Measurements from ENCODE around the gene IL32.

IL32 gene

DNA sequence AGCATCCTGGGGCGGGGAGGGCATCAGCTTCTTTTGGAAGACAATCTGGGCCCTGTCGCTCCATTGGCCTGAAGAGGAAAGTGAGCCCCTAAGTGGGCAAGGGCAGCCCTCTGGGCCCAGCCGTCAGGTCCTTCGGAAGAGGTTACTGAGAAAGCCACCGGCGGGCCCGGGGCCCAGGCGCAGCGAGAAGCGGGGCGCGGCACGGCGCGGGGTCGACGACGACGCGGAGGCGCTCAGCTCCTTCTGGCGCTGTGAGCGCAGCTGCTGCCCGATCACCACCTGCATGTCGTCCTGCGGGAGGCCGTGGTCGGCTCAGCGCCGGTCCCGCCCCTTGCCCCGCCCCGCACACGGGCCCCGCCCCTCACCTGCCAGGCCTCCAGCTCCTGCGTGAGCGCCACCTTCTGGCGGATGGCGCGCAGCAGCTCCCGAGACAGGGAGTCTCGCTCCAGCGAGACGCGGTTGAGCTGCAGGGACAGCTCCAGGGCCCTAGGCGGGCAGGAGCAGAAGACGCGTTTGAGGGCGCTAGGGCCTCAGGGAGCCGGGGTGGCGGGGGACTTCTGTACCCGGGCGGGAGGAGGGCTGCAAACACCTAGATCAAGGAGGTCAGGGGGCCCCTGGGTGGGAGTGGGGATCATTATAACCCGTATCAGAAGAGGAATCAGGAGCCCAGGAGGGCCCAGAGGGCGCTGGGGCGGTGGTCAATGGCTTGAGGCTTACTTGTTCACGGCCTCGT, 37.3 kb upstream of the IL32 start:
- Histone ChIP-seq H3K27ac (ENCODE audit: low read depth, low read length) (no peak overlapping the region), H3K4me1 (ENCODE audit: control insufficient read depth in 1 of 2, insufficient read depth in 2 of 2, low read length in 2 of 2) (peaks cover 25 to 32% of the 10 kb centered on the region in 2 donors), H3K27me3 (ENCODE audit: control insufficient read depth in 1 of 2, insufficient read depth in 2 of 2, low read length in 2 of 2) (peaks cover 17 to 25% of the 10 kb centered on the region in 2 donors), H3K4me3 (ENCODE audit: low read depth in 1 of 2, low read length in 2 of 2) (no peak overlapping the region), H3K9me3 (ENCODE audit: control insufficient read depth in 1 of 2, low read length in 2 of 2) (no peaks in the 10 kb centered on the region), H3K9ac (ENCODE audit: low read depth in 1 of 2, low read length in 2 of 2) (no peak overlapping the region), H3K36me3 (ENCODE audit: control insufficient read depth in 1 of 2, insufficient read depth in 2 of 2, low read length in 2 of 2) (peaks cover 13 to 20% of the 10 kb centered on the region in 2 donors)

DNA sequence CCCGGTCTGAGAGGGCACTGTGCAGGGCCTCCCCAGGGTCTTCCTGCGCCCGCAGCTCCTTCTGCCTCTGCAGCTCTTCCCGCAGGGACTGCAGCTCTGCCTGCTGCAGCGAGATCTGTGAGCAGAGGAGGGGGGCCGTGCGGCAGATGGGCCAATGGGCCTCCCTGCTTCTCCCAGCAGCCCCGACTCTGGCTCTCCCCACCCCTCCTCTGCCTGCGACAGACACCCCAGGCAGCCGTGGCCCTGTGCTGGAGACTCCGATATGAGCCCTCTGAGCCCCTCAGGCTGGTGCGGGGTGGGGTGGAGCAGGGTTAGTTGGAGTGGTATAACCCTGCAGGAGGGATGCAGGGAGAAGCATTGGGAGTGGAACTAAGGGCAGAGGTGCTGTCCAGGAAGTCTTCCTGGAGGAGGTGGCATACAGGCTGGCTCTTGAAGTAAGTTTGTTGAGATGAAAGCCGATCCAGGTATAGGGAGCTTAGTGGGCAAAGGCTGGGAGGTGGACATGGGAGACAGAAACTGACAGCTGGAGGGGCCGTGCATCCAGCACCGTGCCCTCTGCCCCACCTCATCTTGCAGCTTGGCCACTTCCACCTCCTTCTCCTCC, 36.6 kb upstream of the IL32 start:
- no peak overlapping the region for H3K27ac ChIP-seq (ENCODE audit: low read depth, low read length)
- no peaks in the 10 kb centered on the region for H3K9me3 ChIP-seq (ENCODE audit: control insufficient read depth in 1 of 2, low read length in 2 of 2)
- peaks cover 13 to 20% of the 10 kb centered on the region in 2 donors for H3K36me3 ChIP-seq (ENCODE audit: control insufficient read depth in 1 of 2, insufficient read depth in 2 of 2, low read length in 2 of 2)
- peaks cover 21 to 26% of the 10 kb centered on the region in 2 donors for H3K4me1 ChIP-seq (ENCODE audit: control insufficient read depth in 1 of 2, insufficient read depth in 2 of 2, low read length in 2 of 2)
- no peak overlapping the region for H3K9ac ChIP-seq (ENCODE audit: low read depth in 1 of 2, low read length in 2 of 2)
- peaks cover 17 to 25% of the 10 kb centered on the region in 2 donors for H3K27me3 ChIP-seq (ENCODE audit: control insufficient read depth in 1 of 2, insufficient read depth in 2 of 2, low read length in 2 of 2)
- no peak overlapping the region for H3K4me3 ChIP-seq (ENCODE audit: low read depth in 1 of 2, low read length in 2 of 2)

DNA sequence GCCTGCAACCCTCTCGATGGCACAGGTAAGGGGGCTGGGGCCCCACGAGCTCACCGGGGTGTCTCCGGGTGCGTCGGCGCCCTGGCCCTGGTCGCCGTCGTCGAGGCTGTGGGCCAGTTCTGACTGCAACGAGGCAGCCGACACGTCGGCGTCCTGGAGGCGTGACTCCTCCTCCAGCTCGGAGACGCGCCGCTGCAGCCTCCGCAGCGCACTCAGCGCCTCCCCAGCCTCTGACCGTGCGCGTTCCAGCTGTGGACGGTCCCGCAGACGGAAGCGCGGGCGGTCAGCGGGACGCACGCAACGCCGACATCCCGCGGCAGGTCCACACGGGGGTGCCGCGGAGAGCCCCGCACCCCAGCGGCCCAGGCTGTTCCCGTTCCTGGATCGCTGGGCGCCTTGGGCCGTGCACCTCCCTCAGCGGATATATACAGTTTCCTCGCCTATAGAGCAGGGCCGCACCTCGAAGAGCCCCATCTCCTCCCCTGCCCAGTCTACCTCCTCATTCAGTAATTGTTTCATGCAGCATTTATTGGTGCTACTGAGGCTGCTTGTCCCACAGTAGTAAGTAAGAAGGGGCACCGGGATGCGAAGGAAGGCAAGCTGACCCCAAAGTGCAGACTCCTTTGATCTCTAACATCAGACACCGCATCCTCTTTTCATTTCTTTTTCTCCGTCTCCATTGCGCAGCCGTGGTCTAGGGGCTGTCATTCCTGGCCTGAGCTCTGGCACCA, 35.8 kb upstream of the IL32 start:
- H3K27me3 ChIP-seq (ENCODE audit: control insufficient read depth in 1 of 2, insufficient read depth in 2 of 2, low read length in 2 of 2) = peaks cover 20 to 25% of the 10 kb centered on the region in 2 donors
- no peak overlapping the region for H3K4me3 ChIP-seq (ENCODE audit: low read depth in 1 of 2, low read length in 2 of 2)
- no peaks in the 10 kb centered on the region for H3K9me3 ChIP-seq (ENCODE audit: control insufficient read depth in 1 of 2, low read length in 2 of 2)
- peaks cover 21 to 26% of the 10 kb centered on the region in 2 donors for H3K4me1 ChIP-seq (ENCODE audit: control insufficient read depth in 1 of 2, insufficient read depth in 2 of 2, low read length in 2 of 2)
- H3K36me3 ChIP-seq (ENCODE audit: control insufficient read depth in 1 of 2, insufficient read depth in 2 of 2, low read length in 2 of 2) = peaks cover 13 to 20% of the 10 kb centered on the region in 2 donors
- no peak overlapping the region for H3K27ac ChIP-seq (ENCODE audit: low read depth, low read length)
- H3K9ac ChIP-seq (ENCODE audit: low read depth in 1 of 2, low read length in 2 of 2) = no peak overlapping the region

DNA sequence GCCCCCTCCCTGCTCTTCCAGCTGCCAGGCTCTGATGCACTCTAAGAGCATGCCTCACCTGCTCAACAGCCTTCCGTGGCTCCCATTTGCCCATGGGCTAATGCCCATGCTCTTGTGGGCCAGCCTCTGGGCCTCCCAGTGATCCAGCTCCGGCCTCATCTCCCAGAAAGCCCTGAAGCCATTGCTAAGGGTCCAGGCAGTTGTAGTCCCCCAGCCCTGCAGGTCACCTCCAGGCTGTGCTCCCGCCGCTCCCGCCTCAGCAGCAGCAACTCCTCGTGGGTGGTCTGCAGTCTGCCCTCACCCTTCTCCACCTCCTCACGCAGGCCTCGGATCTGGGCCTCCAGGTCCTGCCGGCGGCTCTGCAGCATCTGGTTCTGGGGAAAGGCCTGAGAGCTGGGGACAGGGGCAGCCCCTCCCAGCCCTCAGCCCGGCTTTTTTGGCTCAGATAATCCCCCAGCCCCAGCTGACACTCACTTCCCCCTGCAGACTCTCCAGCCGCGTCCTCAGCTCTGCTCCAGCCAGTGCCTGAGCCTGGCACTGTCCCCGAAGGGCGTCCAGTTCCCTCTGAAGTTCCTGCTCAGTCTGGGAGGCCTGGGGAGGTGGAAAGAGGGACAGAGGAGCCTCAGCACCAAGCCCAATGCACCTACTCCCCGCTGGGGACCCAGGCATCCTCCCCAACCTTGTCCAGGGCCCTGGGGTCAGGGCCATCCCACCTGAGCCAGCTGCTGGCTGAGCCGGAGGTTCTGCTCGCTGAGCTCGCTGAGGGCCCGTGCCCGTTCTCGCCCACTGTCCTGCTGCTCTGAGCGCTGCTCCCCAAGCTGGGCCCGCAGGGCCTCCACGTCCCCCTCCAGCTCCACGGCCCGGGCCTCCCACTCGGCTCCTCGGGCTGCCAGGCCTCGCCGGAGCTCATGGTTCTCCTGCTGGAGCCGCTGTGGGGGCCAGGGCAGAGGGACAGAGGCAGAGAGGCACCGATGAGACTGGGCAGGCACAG, 34.9 kb upstream of the IL32 start:
- Histone ChIP-seq H3K4me3 (ENCODE audit: low read depth in 1 of 2, low read length in 2 of 2) (no peak overlapping the region), H3K27ac (ENCODE audit: low read depth, low read length) (no peak overlapping the region), H3K27me3 (ENCODE audit: control insufficient read depth in 1 of 2, insufficient read depth in 2 of 2, low read length in 2 of 2) (peaks cover 22 to 26% of the 10 kb centered on the region in 2 donors), H3K36me3 (ENCODE audit: control insufficient read depth in 1 of 2, insufficient read depth in 2 of 2, low read length in 2 of 2) (peaks cover 13 to 19% of the 10 kb centered on the region in 2 donors), H3K9ac (ENCODE audit: low read depth in 1 of 2, low read length in 2 of 2) (no peak overlapping the region), H3K9me3 (ENCODE audit: control insufficient read depth in 1 of 2, low read length in 2 of 2) (no peaks in the 10 kb centered on the region), H3K4me1 (ENCODE audit: control insufficient read depth in 1 of 2, insufficient read depth in 2 of 2, low read length in 2 of 2) (peaks cover 21 to 26% of the 10 kb centered on the region in 2 donors)

DNA sequence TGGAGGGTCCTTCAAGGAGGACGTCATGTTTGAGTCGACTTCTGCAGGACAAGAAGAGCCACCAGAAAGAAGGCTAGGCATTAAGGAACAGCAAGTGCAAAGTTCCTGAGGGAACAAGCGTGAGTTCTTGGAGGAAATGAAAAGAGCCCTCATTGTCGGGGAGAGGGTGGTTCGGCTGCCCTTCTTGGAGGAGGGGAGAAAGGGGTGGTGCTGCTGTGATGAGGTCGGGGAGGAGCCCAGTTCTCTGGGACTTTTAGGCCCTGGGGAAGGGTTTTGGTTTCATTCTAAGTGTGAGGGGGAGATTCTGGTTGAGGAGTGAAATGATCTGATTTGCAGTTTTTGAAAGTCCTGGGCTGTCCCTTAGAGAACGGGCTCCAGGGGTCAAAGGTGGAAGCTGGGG, 32.8 kb upstream of the IL32 start:
- Histone ChIP-seq H3K4me1 (ENCODE audit: control insufficient read depth in 1 of 2, insufficient read depth in 2 of 2, low read length in 2 of 2) (peaks cover 20 to 26% of the 10 kb centered on the region in 2 donors), H3K9me3 (ENCODE audit: control insufficient read depth in 1 of 2, low read length in 2 of 2) (no peaks in the 10 kb centered on the region), H3K4me3 (ENCODE audit: low read depth in 1 of 2, low read length in 2 of 2) (no peak overlapping the region), H3K27me3 (ENCODE audit: control insufficient read depth in 1 of 2, insufficient read depth in 2 of 2, low read length in 2 of 2) (peaks cover 25 to 34% of the 10 kb centered on the region in 2 donors), H3K36me3 (ENCODE audit: control insufficient read depth in 1 of 2, insufficient read depth in 2 of 2, low read length in 2 of 2) (no peaks in the 10 kb centered on the region), H3K9ac (ENCODE audit: low read depth in 1 of 2, low read length in 2 of 2) (no peak overlapping the region), H3K27ac (ENCODE audit: low read depth, low read length) (no peak overlapping the region)

DNA sequence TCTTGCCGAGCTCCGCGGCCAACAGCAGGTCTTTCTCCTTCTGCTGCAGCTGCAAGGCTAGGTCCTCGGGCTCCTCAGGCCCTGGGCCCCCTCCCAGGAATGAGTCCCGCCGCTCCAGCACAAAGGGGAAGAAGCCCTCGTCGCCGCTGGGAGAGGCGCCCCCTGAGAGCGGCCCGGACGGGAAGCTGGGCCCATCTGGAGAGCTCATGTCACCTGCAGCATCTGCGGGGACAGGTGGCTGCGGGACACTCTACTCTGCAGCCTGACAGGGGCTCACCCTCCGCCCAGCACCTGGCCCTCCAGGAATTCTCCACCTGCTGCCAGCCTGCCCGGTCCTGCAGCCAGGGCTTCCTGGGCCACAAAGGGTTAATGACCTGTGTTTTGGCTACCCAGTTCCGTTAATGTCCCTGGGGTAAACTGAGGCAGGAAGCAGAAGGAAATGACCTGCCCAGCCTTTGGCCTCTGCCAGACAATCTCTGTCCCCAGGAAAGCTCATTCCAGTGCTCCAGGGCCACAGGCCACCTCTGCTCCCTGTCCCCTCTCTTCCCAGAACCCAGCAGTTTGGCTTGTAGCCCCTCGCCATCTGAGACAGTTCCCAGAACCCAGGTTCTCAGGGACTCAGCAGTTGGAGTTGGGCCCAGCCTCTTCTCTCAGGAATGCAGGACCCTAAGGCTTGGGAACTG, 30.0 kb upstream of the IL32 start:
- Histone ChIP-seq H3K4me1 (ENCODE audit: control insufficient read depth in 1 of 2, insufficient read depth in 2 of 2, low read length in 2 of 2) (peaks cover 22 to 27% of the 10 kb centered on the region in 2 donors), H3K9ac (ENCODE audit: low read depth in 1 of 2, low read length in 2 of 2) (peak overlapping the region in 1 of 2 donors; percentile 52), H3K4me3 (ENCODE audit: low read depth in 1 of 2, low read length in 2 of 2) (peak overlapping the region; percentile 67 to 74), H3K27ac (ENCODE audit: low read depth, low read length) (no peak overlapping the region), H3K36me3 (ENCODE audit: control insufficient read depth in 1 of 2, insufficient read depth in 2 of 2, low read length in 2 of 2) (no peaks in the 10 kb centered on the region), H3K27me3 (ENCODE audit: control insufficient read depth in 1 of 2, insufficient read depth in 2 of 2, low read length in 2 of 2) (peaks cover 25 to 29% of the 10 kb centered on the region in 2 donors), H3K9me3 (ENCODE audit: control insufficient read depth in 1 of 2, low read length in 2 of 2) (no peaks in the 10 kb centered on the region)

DNA sequence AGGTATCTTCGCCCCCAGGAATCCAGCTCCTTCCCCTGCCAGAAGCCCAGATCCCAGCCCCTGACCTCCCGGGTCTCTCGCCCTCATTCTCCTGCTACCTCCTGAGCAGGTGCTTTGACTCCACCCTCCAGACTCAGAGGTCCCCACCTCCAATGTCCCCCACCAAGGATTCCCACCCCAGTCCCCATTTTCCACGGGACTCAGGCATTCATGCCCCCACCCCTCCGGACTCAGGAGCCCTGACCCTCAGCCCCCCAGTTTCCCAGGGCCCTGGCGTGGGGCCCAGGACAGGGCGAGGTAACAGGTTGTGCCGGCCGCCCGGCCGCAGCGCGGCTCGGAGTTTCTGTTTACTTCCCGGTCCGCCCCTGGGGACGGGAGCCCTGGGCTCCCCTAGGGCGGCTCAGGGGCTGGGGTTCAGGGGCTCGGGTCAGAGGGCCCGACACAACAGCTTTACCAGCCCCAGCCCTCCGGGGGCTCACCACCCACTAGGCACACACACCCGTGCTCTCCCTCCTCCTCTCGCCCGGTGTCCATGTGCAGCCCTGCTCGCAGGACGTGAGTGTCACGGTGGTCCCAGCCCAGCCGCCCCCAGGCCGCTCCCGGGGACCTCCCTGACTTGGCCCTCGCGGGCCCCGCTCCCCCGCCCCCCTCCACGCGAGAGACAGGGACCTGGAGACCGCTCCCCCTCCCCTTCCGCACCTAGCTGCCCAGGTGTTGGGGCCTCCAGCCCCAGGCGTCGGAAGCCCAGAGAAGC, 29.3 kb upstream of the IL32 start:
- Histone ChIP-seq H3K4me3 (ENCODE audit: low read depth in 1 of 2, low read length in 2 of 2) (peak overlapping the region; percentile 67 to 74), H3K4me1 (ENCODE audit: control insufficient read depth in 1 of 2, insufficient read depth in 2 of 2, low read length in 2 of 2) (peaks cover 22 to 27% of the 10 kb centered on the region in 2 donors), H3K27me3 (ENCODE audit: control insufficient read depth in 1 of 2, insufficient read depth in 2 of 2, low read length in 2 of 2) (peaks cover 20 to 26% of the 10 kb centered on the region in 2 donors)

DNA sequence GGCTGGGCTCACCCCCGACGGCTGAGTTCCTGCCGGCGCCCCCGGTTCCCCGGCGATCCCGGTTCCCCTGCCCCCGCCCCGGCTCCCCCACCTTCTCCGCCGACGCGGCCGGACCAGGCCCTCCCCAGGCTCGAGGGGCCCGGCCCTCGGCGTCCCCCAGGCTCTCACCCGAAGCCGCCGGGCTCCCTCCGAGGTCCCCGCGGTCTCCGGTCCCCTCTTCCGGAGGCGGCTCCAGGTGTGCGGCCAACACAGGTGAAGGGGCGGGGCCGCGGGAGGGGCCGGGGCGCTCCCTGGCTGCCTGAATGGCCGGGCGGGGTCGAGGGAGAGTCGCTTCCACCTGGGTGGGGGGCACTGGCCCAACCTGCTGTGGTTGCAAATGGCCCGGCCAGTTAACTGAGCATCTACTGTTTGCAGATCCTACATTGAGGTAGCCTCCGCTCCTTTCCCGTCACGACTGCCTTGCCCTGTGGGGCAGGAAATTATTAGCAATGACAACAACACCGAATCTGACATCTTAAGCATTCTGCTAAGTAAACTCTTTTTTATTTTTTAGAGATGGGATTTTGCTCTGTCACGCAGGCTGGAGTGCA, 28.6 kb upstream of the IL32 start, which contains the start of gene BICDL2:
BICDL2 (minus strand) TSS at position 219 of the 590 bp plus-strand sequence. CDS start 1,448 bp downstream, outside the sequence.
- Histone ChIP-seq H3K9ac (ENCODE audit: low read depth in 1 of 2, low read length in 2 of 2) (peak within 1 kb of the TSS; percentile 25 to 52), H3K4me3 (ENCODE audit: low read depth in 1 of 2, low read length in 2 of 2) (peak within 1 kb of the TSS; percentile 67 to 74), H3K4me1 (ENCODE audit: control insufficient read depth in 1 of 2, insufficient read depth in 2 of 2, low read length in 2 of 2) (peaks cover 21 to 22% of the 10 kb centered on the region in 2 donors), H3K27me3 (ENCODE audit: control insufficient read depth in 1 of 2, insufficient read depth in 2 of 2, low read length in 2 of 2) (peaks cover 20 to 26% of the 10 kb centered on the region in 2 donors), H3K36me3 (ENCODE audit: control insufficient read depth in 1 of 2, insufficient read depth in 2 of 2, low read length in 2 of 2) (no peaks in the 10 kb centered on the region), H3K27ac (ENCODE audit: low read depth, low read length) (peak within 1 kb of the TSS; percentile 20), H3K9me3 (ENCODE audit: control insufficient read depth in 1 of 2, low read length in 2 of 2) (no peaks in the 10 kb centered on the region)

More for the DNA sequence above, 29.3 kb upstream of the IL32 start:
- no peaks in the 10 kb centered on the region for H3K36me3 ChIP-seq (ENCODE audit: control insufficient read depth in 1 of 2, insufficient read depth in 2 of 2, low read length in 2 of 2)
- no peaks in the 10 kb centered on the region for H3K9me3 ChIP-seq (ENCODE audit: control insufficient read depth in 1 of 2, low read length in 2 of 2)
- H3K27ac ChIP-seq (ENCODE audit: low read depth, low read length) = peak overlapping the region; percentile 20
- peak overlapping the region; percentile 25 to 52 for H3K9ac ChIP-seq (ENCODE audit: low read depth in 1 of 2, low read length in 2 of 2)
